HG03457 (cell line): ENCODE results near the gene RNF227.
"Not testable (repeated sequence)": the region's sequence is repeated elsewhere in the genome, so short reads cannot be mapped to it uniquely, and the experiment has no call there.

Experiments used
- ATAC-seq: cut with Tn5 transposase; IDR thresholded peaks from one replicate; pipeline ENCODE4 v1.9.1; 2021; ENCODE audit warnings: moderate number of reproducible peaks; ENCODE audit not compliant: unreplicated experiment

Gene RNF227

DNA sequence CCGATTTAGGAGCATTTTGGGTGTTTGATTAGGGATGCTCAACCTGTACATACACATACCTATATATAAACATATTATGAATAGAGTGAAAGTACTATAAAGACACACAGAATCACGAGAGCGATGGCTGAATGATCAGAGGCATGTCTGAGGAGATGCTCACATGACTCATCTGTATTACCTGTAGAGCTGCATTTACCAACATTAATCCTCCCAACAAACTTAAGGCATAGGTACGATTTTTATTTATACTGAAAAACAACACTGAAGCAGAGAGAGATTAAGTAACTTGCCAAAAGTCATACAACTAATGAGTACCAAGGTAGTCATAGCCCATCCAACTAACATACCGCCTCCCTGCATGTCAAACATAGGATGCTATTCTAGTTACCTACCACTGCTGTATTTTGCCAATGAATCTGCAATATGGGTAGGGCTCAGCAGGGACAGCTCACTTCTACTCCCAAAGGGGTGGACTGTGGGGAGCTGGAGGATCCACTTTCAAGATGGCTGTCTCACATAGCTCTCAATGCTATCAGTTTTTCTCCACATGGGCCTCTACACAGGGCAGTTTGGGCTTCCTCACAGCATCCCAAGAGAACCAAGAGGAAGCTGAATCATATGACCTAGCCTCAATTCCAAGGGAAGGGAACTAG, 51.0 kb downstream of the RNF227 start:
- ATAC-seq: no peak

DNA sequence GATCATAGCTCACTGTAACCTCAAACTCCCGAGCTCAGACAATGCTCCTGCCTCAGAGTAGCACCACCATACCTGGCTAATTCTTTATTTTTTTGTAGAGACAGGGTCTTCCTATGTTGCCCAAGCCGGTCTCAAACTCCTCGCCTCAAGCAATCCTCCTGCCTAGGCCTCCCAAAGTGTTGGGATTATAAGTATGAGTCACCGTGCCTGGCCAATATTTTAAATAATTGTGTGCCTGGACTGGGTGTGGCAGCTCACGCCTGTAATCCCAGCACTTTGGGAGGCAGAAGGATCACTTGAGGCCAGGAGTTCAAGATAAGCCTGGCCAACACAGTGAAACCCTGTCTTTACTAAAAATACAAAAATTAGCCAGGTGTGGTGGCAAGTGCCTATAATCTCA, 51.7 kb downstream of the RNF227 start:
- not testable (repeated sequence) for ATAC-seq
